H1 (cell line): ENCODE data around the gene WDFY4. TPM values are rescaled to one million over a fixed set of nuclear protein-coding genes. Genes with fewer than 3 reads are reported as not detected.

Source experiments
- CTCF ChIA-PET: fragments of 300-600 bp; sonication (Branson Sonifier 250); formaldehyde crosslinking; loops from one replicate; lab custom pipeline; 2021; ENCODE audit not compliant: partially characterized antibody; lab: Charles Lee
- POLR2A ChIA-PET: fragments of 300-600 bp; sonication (Branson Sonifier 250); formaldehyde crosslinking; loops from one replicate; lab custom pipeline; 2021; ENCODE audit warnings: inconsistent platforms; ENCODE audit not compliant: partially characterized antibody; lab: Charles Lee
- DNase-seq, 2 experiments: peaks; one replicate each; pipeline versions ENCODE4 v3.0.0 to v3.0.0-alpha.2; 2010 to 2022; ENCODE audit warnings: low spot score in 2 of 2, low read depth in 1 of 2, mixed read lengths in 1 of 2
- FAIRE-seq: peaks from 2 replicates; lab custom pipeline; 2011; peaks lifted over from hg19 to GRCh38; lab: Jason Lieb, UNC
- H2AFZ ChIP-seq: 2 replicates; pipeline ENCODE4 v1.8.1; 2012; ENCODE audit warnings: low read length, inconsistent platforms
- H2AK5ac ChIP-seq: 2 replicates; pipeline ENCODE4 v1.6.1; 2013; ENCODE audit warnings: low read depth, low read length
- H2BK120ac ChIP-seq: replicated peaks from 2 replicates; pipeline ENCODE3; 2013; ENCODE audit warnings: low read depth, low read length, inconsistent platforms
- H2BK12ac ChIP-seq: 2 replicates; pipeline ENCODE4 v1.6.1; 2013; ENCODE audit warnings: low read depth, low read length
- H2BK15ac ChIP-seq: 2 replicates; pipeline ENCODE4 v1.6.1; 2013; ENCODE audit warnings: low read length
- H2BK20ac ChIP-seq: 2 replicates; pipeline ENCODE4 v1.6.1; 2013; ENCODE audit warnings: low read length
- H2BK5ac ChIP-seq: 2 replicates; pipeline ENCODE4 v1.6.1; 2013; ENCODE audit warnings: low read depth, low read length
- H3K14ac ChIP-seq: 2 replicates; pipeline ENCODE4 v1.6.1; 2013; ENCODE audit warnings: inconsistent platforms; ENCODE audit not compliant: insufficient read length
- H3K18ac ChIP-seq: 2 replicates; pipeline ENCODE4 v1.6.1; 2013; ENCODE audit warnings: low read length; ENCODE audit errors: extremely low read depth
- H3K23ac ChIP-seq: 2 replicates; pipeline ENCODE4 v1.6.1; 2013; ENCODE audit warnings: inconsistent platforms; ENCODE audit not compliant: insufficient read length
- H3K23me2 ChIP-seq: 2 replicates; pipeline ENCODE4 v1.6.1; 2013; ENCODE audit warnings: low read depth, low read length
- H3K27ac ChIP-seq: 2 replicates; pipeline ENCODE4 v1.6.1; 2011; ENCODE audit warnings: low read depth, low read length, inconsistent platforms
- H3K27me3 ChIP-seq, 4 experiments: replicated peaks in 1 of 4; 1 replicate in 1 of 4; 2 replicates in 3 of 4; pipeline versions ENCODE4 v1.6.1 to v1.8.1; 2011 to 2013; ENCODE audit warnings: low read length in 3 of 4, mild to moderate bottlenecking in 3 of 4, inconsistent platforms in 2 of 4, mixed read lengths in 2 of 4, moderate library complexity in 1 of 4; ENCODE audit not compliant: control insufficient read depth in 3 of 4, insufficient read depth in 3 of 4; ENCODE audit errors: extremely low read depth in 1 of 4
- H3K36me3 ChIP-seq, 4 experiments: 2 replicates each; pipeline versions ENCODE4 v1.6.1 to v1.8.1; 2011 to 2013; ENCODE audit warnings: mild to moderate bottlenecking in 4 of 4, low read length in 3 of 4, moderate library complexity in 2 of 4, control low read depth in 1 of 4, inconsistent platforms in 1 of 4; ENCODE audit not compliant: insufficient read depth in 4 of 4, control insufficient read depth in 2 of 4
- H3K4ac ChIP-seq: replicated peaks from 2 replicates; pipeline ENCODE3; 2013; ENCODE audit warnings: low read length, low read depth, mixed read lengths, inconsistent platforms; ENCODE audit not compliant: insufficient read length
- H3K4me1 ChIP-seq, 4 experiments: replicated peaks in 1 of 4; 1 replicate in 1 of 4; 2 replicates in 3 of 4; pipeline versions ENCODE4 v1.6.1 to v1.8.1; 2011 to 2013; ENCODE audit warnings: low read length in 3 of 4, inconsistent platforms in 2 of 4, mixed read lengths in 1 of 4; ENCODE audit not compliant: insufficient read depth in 4 of 4, control insufficient read depth in 3 of 4
- H3K4me2 ChIP-seq, 2 experiments: 2 replicates each; pipeline versions ENCODE4 v1.6.1 to v1.8.1; 2011 to 2013; ENCODE audit warnings: low read depth in 2 of 2, low read length in 2 of 2, control low read depth in 1 of 2, inconsistent platforms in 1 of 2, mild to moderate bottlenecking in 1 of 2; ENCODE audit not compliant: insufficient read depth in 1 of 2
- H3K4me3 ChIP-seq, 4 experiments: fragments of 200-600, 300-600 bp in 1 of 4; sonication (generic), shearing (Covaris generic), sonication (Bioruptor Twin) in 1 of 4; 2 replicates each; pipeline versions ENCODE4 v1.5.1 to v1.8.1; 2011 to 2016; ENCODE audit warnings: low read length in 4 of 4, low read depth in 3 of 4, control low read depth in 2 of 4, inconsistent platforms in 2 of 4, mild to moderate bottlenecking in 2 of 4, mixed read lengths in 1 of 4, moderate library complexity in 1 of 4; ENCODE audit not compliant: insufficient read depth in 2 of 4; ENCODE audit errors: extremely low read depth in 1 of 4
- H3K56ac ChIP-seq: replicated peaks from 2 replicates; pipeline ENCODE3; 2013; ENCODE audit warnings: low read depth, mild to moderate bottlenecking, mixed read lengths, low read length, inconsistent platforms; ENCODE audit not compliant: insufficient read length
- H3K79me1 ChIP-seq: 2 replicates; pipeline ENCODE4 v1.6.1; 2013; ENCODE audit warnings: low read depth, low read length, control low read depth
- H3K79me2 ChIP-seq, 2 experiments: 2 replicates each; pipeline versions ENCODE4 v1.6.1 to v1.8.1; 2012 to 2013; ENCODE audit warnings: low read length in 2 of 2, mild to moderate bottlenecking in 2 of 2, inconsistent platforms in 1 of 2; ENCODE audit not compliant: insufficient read depth in 2 of 2, control insufficient read depth in 1 of 2
- H3K9ac ChIP-seq, 4 experiments: replicated peaks in 1 of 4; 1 replicate in 1 of 4; 2 replicates in 3 of 4; pipeline versions ENCODE4 v1.6.1 to v1.8.1; 2011 to 2013; ENCODE audit warnings: low read depth in 3 of 4, low read length in 3 of 4, control low read depth in 2 of 4, mild to moderate bottlenecking in 2 of 4, moderate library complexity in 2 of 4, inconsistent platforms in 1 of 4; ENCODE audit errors: extremely low read depth in 1 of 4
- H3K9me3 ChIP-seq, 2 experiments: 2 replicates each; pipeline versions ENCODE4 v1.6.1 to v1.8.1; 2012 to 2013; ENCODE audit warnings: mild to moderate bottlenecking in 2 of 2, moderate library complexity in 2 of 2, control low read depth in 1 of 2, inconsistent platforms in 1 of 2, low read depth in 1 of 2, low read length in 1 of 2, mixed read lengths in 1 of 2; ENCODE audit not compliant: insufficient read depth in 2 of 2
- H4K20me1 ChIP-seq, 2 experiments: replicated peaks in 1 of 2; 2 replicates each; pipeline versions ENCODE3 to v1.8.1; 2011 to 2013; ENCODE audit warnings: inconsistent platforms in 2 of 2, low read length in 2 of 2, mild to moderate bottlenecking in 1 of 2; ENCODE audit not compliant: insufficient read depth in 2 of 2, control insufficient read depth in 1 of 2
- H4K5ac ChIP-seq: 2 replicates; pipeline ENCODE4 v1.6.1; 2013; ENCODE audit warnings: low read length, low read depth, mixed read lengths, inconsistent platforms; ENCODE audit not compliant: insufficient read length
- H4K8ac ChIP-seq: 2 replicates; pipeline ENCODE4 v1.8.0; 2013; ENCODE audit warnings: mild to moderate bottlenecking, moderate library complexity, low read length, inconsistent platforms; ENCODE audit not compliant: insufficient read depth; ENCODE audit errors: extremely low read depth
- H4K91ac ChIP-seq: replicated peaks from 2 replicates; pipeline ENCODE3; 2013; ENCODE audit warnings: low read length, mixed read lengths, inconsistent platforms; ENCODE audit not compliant: insufficient read length
- ASH2L ChIP-seq: fragments of 200-600, 300-600 bp; sonication (generic); IDR thresholded peaks from one replicate; pipeline ENCODE4 v1.7.1; 2017; ENCODE audit warnings: low read length
- BCL11A ChIP-seq, 2 experiments: IDR thresholded peaks; one replicate each; pipeline ENCODE4 v1.6.1; 2011; ENCODE audit warnings: low read depth in 2 of 2, low read length in 2 of 2, mild to moderate bottlenecking in 2 of 2
- EP300 ChIP-seq, 2 experiments: IDR thresholded peaks; 1 replicate in 1 of 2; 2 replicates in 1 of 2; pipeline ENCODE4 v1.6.1; 2011 to 2012; ENCODE audit warnings: low read depth in 2 of 2, low read length in 2 of 2, mild to moderate bottlenecking in 2 of 2, borderline replicate concordance in 1 of 2, inconsistent platforms in 1 of 2, moderate library complexity in 1 of 2
- KDM1A ChIP-seq: fragments of 200-600, 300-600 bp; sonication (generic); IDR thresholded peaks from 2 replicates; pipeline ENCODE4 v1.7.1; 2016; ENCODE audit warnings: mild to moderate bottlenecking, low read length, borderline replicate concordance
- KDM5A ChIP-seq: fragments of 200-600 bp; IDR thresholded peaks from 2 replicates; pipeline ENCODE4 v1.7.1; 2012; ENCODE audit warnings: mild to moderate bottlenecking, low read length, inconsistent platforms, mixed read lengths
- RXRA ChIP-seq: IDR thresholded peaks from 2 replicates; pipeline ENCODE4 v1.6.1; 2011; ENCODE audit warnings: low read depth, mild to moderate bottlenecking, low read length, moderate library complexity; ENCODE audit not compliant: insufficient read depth
- SIRT6 ChIP-seq: IDR thresholded peaks from one replicate; pipeline ENCODE4 v1.7.1; 2012; ENCODE audit warnings: low read length, inconsistent platforms
- YY1 ChIP-seq: IDR thresholded peaks from 2 replicates; pipeline ENCODE4 v1.6.1; 2011; ENCODE audit warnings: low read depth, mild to moderate bottlenecking, low read length
- WGBS, 2 experiments: shearing (Covaris generic) in 1 of 2; methylation state at CpG; one replicate each; pipeline versions ENCODE4 v1.1.6 to v1.1.7; 2013 to 2015; ENCODE audit warnings: low lambda C conversion rate in 2 of 2, mixed read lengths in 2 of 2, inconsistent platforms in 1 of 2, low coverage in 1 of 2, missing lambda C conversion rate in 1 of 2; ENCODE audit not compliant: insufficient replicate concordance in 2 of 2, insufficient coverage in 1 of 2, insufficient read length in 1 of 2; ENCODE audit errors: extremely low coverage in 1 of 2, missing lambda C conversion rate in 1 of 2; 5-methylcytosine and 5-hydroxymethylcytosine counted together
- polyA plus RNA-seq, 7 experiments: library from polyadenylated mRNA; depleted of rRNA in 3 of 7; stranded (reverse) in 5 of 7; unstranded in 2 of 7; fragments of >200 nt in 5 of 7; fragments of 200-250 nt in 2 of 7; gene quantifications; 1 replicate in 5 of 7; 2 replicates in 1 of 7; 4 replicates in 1 of 7; pipeline versions ENCODE4 v1.2.1 to v1.2.3, GENCODE V29; 2011 to 2013; ENCODE audit warnings: missing spikeins in 2 of 7, mixed read lengths in 2 of 7
- total RNA-seq: library from RNA; stranded (reverse); fragmentation: NEBNext Ultra II Directional; extraction: Animal tissue kit (Norgen Biotek cat#: 25700); gene quantifications from 2 replicates; pipeline ENCODE4 v1.2.1, GENCODE V29; 2021
- TF ChIP-seq, protein P1 (sequence below): IDR thresholded peaks from 2 replicates; pipeline ENCODE4 v1.6.1; 2011; ENCODE audit warnings: low read depth, mild to moderate bottlenecking, low read length; ENCODE audit not compliant: insufficient read depth

The WDFY4 gene
- total and polyA plus RNA-seq, 2 of the 8 experiments (the other 6 are each of a cell fraction or from before 2014, with no cell fraction given), result not detected

- Histone ChIP-seq H3K23me2 (no peaks in the 10 kb centered on the region; the same call in 1 of the 2 replicates), H3K9me3 (no peaks in the 10 kb centered on the region), H3K79me2 (no peaks in the 10 kb centered on the region), H3K23ac (no peak overlapping the region), H3K36me3 (no peaks in the 10 kb centered on the region), H3K14ac (no peak overlapping the region), H3K56ac (no peak overlapping the region), H2AFZ (no peak overlapping the region), H3K9ac (no peak overlapping the region), H3K4ac (no peak overlapping the region), H2BK12ac (no peak overlapping the region), H3K27me3 (peaks cover 0 to 20% (median 9%) of the 10 kb centered on the region in 4 experiments; a peak in 5 of 7 replicates), H2BK120ac (no peak overlapping the region), H3K4me2 (no peak overlapping the region), H2BK20ac (no peak overlapping the region), H4K91ac (no peak overlapping the region), H3K4me1 (peaks cover 0 to 12% (median 5%) of the 10 kb centered on the region in 4 experiments; a peak in 5 of 7 replicates), H4K20me1 (no peaks in the 10 kb centered on the region), H2BK5ac (no peak overlapping the region), H4K5ac (no peak overlapping the region), H2BK15ac (peak overlapping the region; percentile 46; the same call in 1 of the 2 replicates), H3K18ac (no peak overlapping the region), H3K79me1 (no peaks in the 10 kb centered on the region), H3K4me3 (no peak overlapping the region), H3K27ac (no peak overlapping the region), H2AK5ac (no peak overlapping the region), H4K8ac (no peak overlapping the region)
- ChIA-PET POLR2A (interaction anchor here (1.2 kb wide), 1 partner anchor 83 kb away, joined by 5 read pairs; no protein-coding TSS in a partner anchor), CTCF (interaction anchor here (0.7 to 6.7 kb wide), 56 partner anchors 11 to 854 kb away, joined by 3 to 105 read pairs (median 4); no protein-coding TSS in a partner anchor)
- FAIRE-seq (no peak), DNase-seq (no peak)
- no peak for TF ChIP-seq BCL11A (IDR thresholded peaks at IDR 0.05; ENCODE audit: low read depth in 2 of 2, low read length in 2 of 2)
- TF ChIP-seq KDM5A, result no peak
- TF ChIP-seq, protein P1, sequence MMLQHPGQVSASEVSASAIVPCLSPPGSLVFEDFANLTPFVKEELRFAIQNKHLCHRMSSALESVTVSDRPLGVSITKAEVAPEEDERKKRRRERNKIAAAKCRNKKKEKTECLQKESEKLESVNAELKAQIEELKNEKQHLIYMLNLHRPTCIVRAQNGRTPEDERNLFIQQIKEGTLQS, result no peak
- TF ChIP-seq SIRT6, result no peak
- TF ChIP-seq RXRA, result no peak
- TF ChIP-seq EP300 (IDR thresholded peaks at IDR 0.05; ENCODE audit: borderline replicate concordance in 1 of 2, low read depth in 2 of 2, low read length in 2 of 2), result no peak
- no peak for TF ChIP-seq KDM1A
- TF ChIP-seq YY1, result no peak
- TF ChIP-seq ASH2L, result no peak
- WGBS, 2 experiments, result 77% methylated on average over 9 of the region's 9 CpGs; no CpG with 5 or more reads in 1 of the 2 experiments
Observed at GRCh38 chr10:48658975-48659269, 25.8 kb upstream of the WDFY4 start.
